SK-N-SH (cell line): ENCODE measurements around the gene CDH13. TPM values are rescaled to one million over a fixed set of nuclear protein-coding genes. Genes with fewer than 3 reads are reported as not detected.

ENCODE experiments used
- CTCF ChIA-PET: fragments of 300-600, 350-600 bp; formaldehyde crosslinking; extraction: SDS; loops from one replicate; lab custom pipeline; 2021; lab: Yijun Ruan, JAX
- POLR2A ChIA-PET: fragments of 350-600 bp; sonication (Branson Sonifier 250); formaldehyde crosslinking; extraction: SDS; loops from one replicate; lab custom pipeline; 2020; ENCODE audit warnings: antibody characterized with exemption, inconsistent platforms; lab: Yijun Ruan, JAX
- DNase-seq: peaks from one replicate; pipeline ENCODE4 v3.0.0; 2012
- H2AFZ ChIP-seq: fragments of 200-600 bp; sonication (generic); 2 replicates; pipeline ENCODE4 v1.8.1; 2016; ENCODE audit warnings: antibody characterized with exemption, mild to moderate bottlenecking, low read depth
- H3F3A ChIP-seq: fragments of 200-600 bp; sonication (generic); replicated peaks from 2 replicates; pipeline ENCODE3; 2016; ENCODE audit warnings: antibody characterized with exemption, mild to moderate bottlenecking; ENCODE audit not compliant: insufficient read depth
- H3K27ac ChIP-seq, 2 experiments: fragments of 200-500 bp in 1 of 2; fragments of 200-600 bp in 1 of 2; sonication (Bioruptor generic) in 1 of 2; sonication (generic), shearing (Covaris generic) in 1 of 2; 2 replicates each; pipeline versions ENCODE4 v1.5.1 to v1.6.1; 2014 to 2016; ENCODE audit warnings: low read depth in 2 of 2, inconsistent platforms in 1 of 2, low read length in 1 of 2, mild to moderate bottlenecking in 1 of 2, mixed read lengths in 1 of 2
- H3K27me3 ChIP-seq: fragments of 200-600 bp; sonication (generic), shearing (Covaris generic); 2 replicates; pipeline ENCODE4 v1.6.1; 2016; ENCODE audit warnings: mixed run types; ENCODE audit not compliant: insufficient read depth
- H3K36me3 ChIP-seq, 2 experiments: fragments of 200-500 bp in 1 of 2; fragments of 200-600 bp in 1 of 2; sonication (Bioruptor generic) in 1 of 2; sonication (generic) in 1 of 2; replicated peaks in 1 of 2; 2 replicates each; pipeline versions ENCODE3 to v1.5.1; 2014 to 2016; ENCODE audit warnings: low read length in 1 of 2, mild to moderate bottlenecking in 1 of 2; ENCODE audit not compliant: insufficient read depth in 2 of 2, control insufficient read depth in 1 of 2
- H3K4me1 ChIP-seq, 2 experiments: fragments of 200-500 bp in 1 of 2; fragments of 200-600 bp in 1 of 2; sonication (Bioruptor generic) in 1 of 2; sonication (generic), shearing (Covaris generic) in 1 of 2; 2 replicates each; pipeline versions ENCODE4 v1.5.1 to v1.6.1; 2014 to 2016; ENCODE audit warnings: low read depth in 1 of 2, low read length in 1 of 2, mixed run types in 1 of 2; ENCODE audit not compliant: insufficient read depth in 2 of 2, control insufficient read depth in 1 of 2
- H3K4me2 ChIP-seq: fragments of 200-600 bp; sonication (generic), shearing (Covaris generic); 2 replicates; pipeline ENCODE4 v1.6.1; 2017; ENCODE audit warnings: mixed run types
- H3K4me3 ChIP-seq, 2 experiments: fragments of 200-500 bp in 1 of 2; fragments of 200-600 bp in 1 of 2; sonication (Bioruptor generic) in 1 of 2; sonication (generic), shearing (Covaris generic) in 1 of 2; 2 replicates each; pipeline versions ENCODE4 v1.5.1 to v1.8.1; 2014 to 2016; ENCODE audit warnings: low read depth in 2 of 2, inconsistent platforms in 1 of 2, low read length in 1 of 2, mild to moderate bottlenecking in 1 of 2, mixed read lengths in 1 of 2, moderate library complexity in 1 of 2
- H3K79me2 ChIP-seq: fragments of 200-600 bp; sonication (generic); 2 replicates; pipeline ENCODE4 v1.8.1; 2017; ENCODE audit warnings: mild to moderate bottlenecking; ENCODE audit not compliant: insufficient read depth
- H3K9ac ChIP-seq: fragments of 200-600 bp; sonication (generic); 2 replicates; pipeline ENCODE4 v1.6.1; 2017; ENCODE audit warnings: mixed run types
- H3K9me2 ChIP-seq: fragments of 200-600 bp; sonication (generic); 2 replicates; pipeline ENCODE4 v1.6.1; 2017; ENCODE audit warnings: mixed run types
- H3K9me3 ChIP-seq: fragments of 200-600 bp; sonication (generic); 2 replicates; pipeline ENCODE4 v1.6.1; 2017; ENCODE audit warnings: mixed run types, mild to moderate bottlenecking, moderate library complexity
- H4K20me1 ChIP-seq: fragments of 200-600 bp; sonication (generic); 2 replicates; pipeline ENCODE4 v1.6.1; 2017; ENCODE audit warnings: mild to moderate bottlenecking, mixed run types; ENCODE audit not compliant: insufficient read depth
- CHD2 ChIP-seq: fragments of 150-350 bp; IDR thresholded peaks from 2 replicates; pipeline ENCODE4 v1.6.1; 2018; ENCODE audit warnings: low read length; ENCODE audit not compliant: partially characterized antibody
- CTCF ChIP-seq: fragments of 200-600 bp; sonication (generic); IDR thresholded peaks from 2 replicates; pipeline ENCODE4 v1.6.1; 2017; ENCODE audit warnings: antibody characterized with exemption, mild to moderate bottlenecking, moderate library complexity
- ELF1 ChIP-seq: IDR thresholded peaks from 2 replicates; pipeline ENCODE4 v1.4.0; 2012
- FOSL2 ChIP-seq: IDR thresholded peaks from 2 replicates; pipeline ENCODE4 v1.4.0; 2012; ENCODE audit warnings: low read depth, mild to moderate bottlenecking, moderate library complexity, borderline replicate concordance
- FOXM1 ChIP-seq: IDR thresholded peaks from 2 replicates; pipeline ENCODE4 v1.4.0; 2012; ENCODE audit warnings: low read depth, mild to moderate bottlenecking
- IRF3 ChIP-seq: fragments of 150-350 bp; IDR thresholded peaks from 2 replicates; pipeline ENCODE4 v1.6.1; 2016; ENCODE audit warnings: mild to moderate bottlenecking, low read depth, low read length
- MXI1 ChIP-seq: IDR thresholded peaks from 2 replicates; pipeline ENCODE4 v1.6.1; 2012; ENCODE audit warnings: mild to moderate bottlenecking, low read depth, low read length, improper control_type of control experiment
- NFIC ChIP-seq: IDR thresholded peaks from 2 replicates; pipeline ENCODE4 v1.4.0; 2012; ENCODE audit warnings: borderline replicate concordance
- RCOR1 ChIP-seq: fragments of 150-350 bp; IDR thresholded peaks from 2 replicates; pipeline ENCODE4 v1.6.1; 2017; ENCODE audit warnings: antibody characterized with exemption, low read length
- REST ChIP-seq: IDR thresholded peaks from 2 replicates; pipeline ENCODE4 v1.6.1; 2012; ENCODE audit warnings: mild to moderate bottlenecking, low read depth, low read length, moderate library complexity
- ZBTB33 ChIP-seq: IDR thresholded peaks from 2 replicates; pipeline ENCODE4 v1.4.0; 2012; ENCODE audit warnings: low read depth, borderline replicate concordance
- WGBS: methylation state at CpG from one replicate; pipeline ENCODE4 v1.1.6; 2017; ENCODE audit warnings: low lambda C conversion rate; 5-methylcytosine and 5-hydroxymethylcytosine counted together
- polyA plus RNA-seq, 3 experiments: library from polyadenylated mRNA; depleted of rRNA; stranded (reverse); fragments of >200 nt; gene quantifications; 2 replicates each; pipeline ENCODE4 v1.2.3, GENCODE V29; 2012

CDH13 gene
- polyA plus RNA-seq, 1 of the 3 experiments (the other 2 are of a cell fraction), result 93.0 TPM

- Histone ChIP-seq H3K27ac (peak overlapping the region in 1 of 2 experiments; percentile 89; a peak in 2 of 4 replicates), H3K4me3 (no peak overlapping the region), H3K79me2 (no peaks in the 10 kb centered on the region), H3K9me3 (no peaks in the 10 kb centered on the region), H3K9ac (peak overlapping the region; percentile 39; the same call in 1 of the 2 replicates), H3K36me3 (no peaks in the 10 kb centered on the region), H2AFZ (no peak overlapping the region), H3K27me3 (no peaks in the 10 kb centered on the region), H3K4me1 (0 out of 4 replicates have a peak, but pooled peaks cover 0 to 5% of the 10 kb centered on the region in 2 experiments), H3K4me2 (0 out of 2 replicates have a peak overlapping the region, but pooled peaks have one; percentile 30), H3F3A (peaks cover 36% of the 10 kb centered on the region), H4K20me1 (no peaks in the 10 kb centered on the region), H3K9me2 (no peaks in the 10 kb centered on the region)
- no peak for TF ChIP-seq RCOR1
- TF ChIP-seq FOXM1, result no peak
- no peak for TF ChIP-seq ZBTB33
- peak; percentile 46 for TF ChIP-seq CTCF
- TF ChIP-seq NFIC, result no peak
- TF ChIP-seq CHD2, result no peak
- TF ChIP-seq REST, result no peak
- TF ChIP-seq ELF1, result no peak
- TF ChIP-seq FOSL2, result 0 out of 2 replicates have a peak, but pooled peaks have one; percentile 7
- no peak for TF ChIP-seq IRF3
- TF ChIP-seq MXI1, result no peak
- DNase-seq, result no peak
- ChIA-PET CTCF (no interaction called here), POLR2A (no interaction called here)
- 55% methylated on average over 6 of the region's 6 CpGs for WGBS
Measured at GRCh38 chr16:83402160-83402814, 775.5 kb downstream of the CDH13 start.
